ENCODE results near the gene FBXW5. TPM values are rescaled to one million over a fixed set of nuclear protein-coding genes. Genes with fewer than 3 reads are reported as not detected.

Gene FBXW5
- total RNA-seq, 1 experiment from 2014 or later = 70.5 TPM

GRCh38 chr9:136979769-136980587, 35.4 kb upstream of the FBXW5 start (continued):
- TF ChIP-seq NFATC4 (CRISPR knock-in tag; IDR thresholded peaks at IDR 0.05) (no peak), ESRRA (CRISPR knock-in tag; IDR thresholded peaks at IDR 0.05; ENCODE audit: borderline replicate concordance) (no peak), SMAD3 (CRISPR knock-in tag; IDR thresholded peaks at IDR 0.05; ENCODE audit: borderline replicate concordance) (no peak), E2F5 (CRISPR knock-in tag; IDR thresholded peaks at IDR 0.05) (no peak), FOXP4 (CRISPR knock-in tag; IDR thresholded peaks at IDR 0.05) (no peak), ZNF263 (CRISPR knock-in tag; IDR thresholded peaks at IDR 0.05; ENCODE audit: low read depth) (no peak)

- TF ChIP-seq ZNF263 (CRISPR knock-in tag; IDR thresholded peaks at IDR 0.05; ENCODE audit: low read depth) = 0 out of 2 replicates have a peak, but pooled peaks have one; percentile 24
- TF ChIP-seq NR3C1 (CRISPR knock-in tag; conservative IDR thresholded peaks at IDR 0.05; ENCODE audit: low read depth) = no peak
- peak; percentile 49; the same call in 1 of the 2 replicates for TF ChIP-seq SP1 (CRISPR knock-in tag; conservative IDR thresholded peaks at IDR 0.05)
- H3K9me3 Mint-ChIP-seq = no peaks in the 10 kb centered on the region
- ATAC-seq (peak; percentile 16), DNase-seq (ENCODE audit: low spot score) (peak; percentile 86)
- ChIA-PET POLR2A (interaction anchor here (0.8 to 1.5 kb wide), 6 partner anchors 13 to 262 kb away, joined by 3 to 6 read pairs (median 4); partner anchors contain the start of genes PAXX, TPRN and TUBB4B), CTCF (interaction anchor here (0.5 to 6.2 kb wide), 45 partner anchors 9 to 877 kb away, joined by 3 to 117 read pairs (median 5); partner anchors contain the start of genes ABCA2, AJM1, C8G and CLIC3)
- no peak overlapping the region for H3K4me3 Mint-ChIP-seq
- H3K4me1 Mint-ChIP-seq = peaks cover 3% of the 10 kb centered on the region; the same call in 1 of the 2 replicates
- H3K36me3 Mint-ChIP-seq = no peaks in the 10 kb centered on the region
- peaks cover 7% of the 10 kb centered on the region for H3K27me3 Mint-ChIP-seq (ENCODE audit: low read depth)
- no peak overlapping the region for H3K27ac Mint-ChIP-seq
These were observed 34.5 kb upstream of the FBXW5 start for GRCh38 chr9:136978865-136979544.

GRCh38 chr9:136978073-136978864, 33.7 kb upstream of the FBXW5 start:
- Mint-ChIP-seq H3K36me3 (no peaks in the 10 kb centered on the region), H3K9me3 (no peaks in the 10 kb centered on the region), H3K4me3 (peak overlapping the region; percentile 66), H3K27me3 (ENCODE audit: low read depth) (peaks cover 3% of the 10 kb centered on the region; the same call in 1 of the 2 replicates), H3K4me1 (peaks cover 3% of the 10 kb centered on the region; the same call in 1 of the 2 replicates), H3K27ac (no peak overlapping the region)
- CTCF ChIA-PET = interaction anchor here (0.5 to 6.2 kb wide), 48 partner anchors 8 to 876 kb away, joined by 3 to 117 read pairs (median 5); partner anchors contain the start of genes ABCA2, AJM1, C8G and CLIC3
- TF ChIP-seq ZNF138 (CRISPR knock-in tag; conservative IDR thresholded peaks at IDR 0.05) (no peak), ZNF423 (CRISPR knock-in tag; IDR thresholded peaks at IDR 0.05) (no peak), NR3C1 (CRISPR knock-in tag; conservative IDR thresholded peaks at IDR 0.05; ENCODE audit: low read depth) (no peak), HMGXB4 (CRISPR knock-in tag; IDR thresholded peaks at IDR 0.05) (no peak; the same call in 1 of the 2 replicates), GABPB1 (CRISPR knock-in tag; IDR thresholded peaks at IDR 0.05) (no peak), IRF2 (CRISPR knock-in tag; IDR thresholded peaks at IDR 0.05; ENCODE audit: borderline replicate concordance, low read depth) (no peak), CREB1 (CRISPR knock-in tag; IDR thresholded peaks at IDR 0.05) (no peak), ZNF317 (CRISPR knock-in tag; IDR thresholded peaks at IDR 0.05; ENCODE audit: borderline replicate concordance, low read depth) (no peak), ATF1 (CRISPR knock-in tag; IDR thresholded peaks at IDR 0.05) (no peak), FOXP1 (CRISPR knock-in tag; IDR thresholded peaks at IDR 0.05; ENCODE audit: borderline replicate concordance) (0 out of 2 replicates have a peak, but pooled peaks have one; percentile 12), SMAD3 (CRISPR knock-in tag; IDR thresholded peaks at IDR 0.05; ENCODE audit: borderline replicate concordance) (peak; percentile 56; the same call in 1 of the 2 replicates), ZNF416 (CRISPR knock-in tag; IDR thresholded peaks at IDR 0.05) (no peak), SP1 (CRISPR knock-in tag; conservative IDR thresholded peaks at IDR 0.05) (peak; percentile 61)
- ATAC-seq (peak; percentile 76), DNase-seq (ENCODE audit: low spot score) (peak; percentile 96)
- POLR2A ChIA-PET = interaction anchor here (0.8 to 1.5 kb wide), 6 partner anchors 14 to 263 kb away, joined by 3 to 6 read pairs (median 4); partner anchors contain the start of genes PAXX, TPRN and TUBB4B

Data from WTC11 (cell line).